GM18519 (cell line): ENCODE measurements around the gene APLP1.
"Not testable (repeated sequence)": the region's sequence is repeated elsewhere in the genome, so short reads cannot be mapped to it uniquely, and the experiment has no call there.

Experiments used
- ATAC-seq: cut with Tn5 transposase; IDR thresholded peaks from one replicate; pipeline ENCODE4 v1.9.1; 2021; ENCODE audit warnings: mild to moderate bottlenecking, moderate library complexity; ENCODE audit not compliant: unreplicated experiment, low FRiP score

The APLP1 gene

DNA sequence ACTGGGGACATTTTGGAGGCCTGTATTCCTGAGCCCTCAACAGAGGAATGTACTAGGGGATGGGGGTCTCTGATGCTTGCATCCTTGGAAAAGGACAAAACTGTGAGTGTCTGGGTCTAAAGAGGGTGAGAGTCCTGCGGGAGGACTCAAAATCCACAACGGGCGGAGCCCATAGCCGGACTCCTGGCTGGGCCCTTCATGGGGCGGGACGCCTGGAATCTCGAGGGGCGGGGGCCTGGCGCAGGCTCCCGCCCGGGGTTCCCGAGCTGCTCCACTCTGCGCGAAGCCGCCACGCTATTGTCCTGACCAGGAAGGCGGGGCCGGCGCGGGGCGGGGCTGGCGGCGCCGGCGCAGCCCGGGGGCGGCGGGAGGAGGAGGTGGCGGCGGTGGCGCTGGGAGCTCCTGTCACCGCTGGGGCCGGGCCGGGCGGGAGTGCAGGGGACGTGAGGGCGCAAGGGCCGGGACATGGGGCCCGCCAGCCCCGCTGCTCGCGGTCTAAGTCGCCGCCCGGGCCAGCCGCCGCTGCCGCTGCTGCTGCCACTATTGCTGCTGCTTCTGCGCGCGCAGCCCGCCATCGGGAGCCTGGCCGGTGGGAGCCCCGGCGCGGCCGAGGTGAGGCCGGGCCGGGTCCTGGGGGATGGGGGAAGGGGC is at the start of gene APLP1:
TSS of gene APLP1 (plus strand) at position 403 of the 651 bp plus-strand sequence. CDS start at position 466, 63 bp downstream.
- no peak for ATAC-seq

DNA sequence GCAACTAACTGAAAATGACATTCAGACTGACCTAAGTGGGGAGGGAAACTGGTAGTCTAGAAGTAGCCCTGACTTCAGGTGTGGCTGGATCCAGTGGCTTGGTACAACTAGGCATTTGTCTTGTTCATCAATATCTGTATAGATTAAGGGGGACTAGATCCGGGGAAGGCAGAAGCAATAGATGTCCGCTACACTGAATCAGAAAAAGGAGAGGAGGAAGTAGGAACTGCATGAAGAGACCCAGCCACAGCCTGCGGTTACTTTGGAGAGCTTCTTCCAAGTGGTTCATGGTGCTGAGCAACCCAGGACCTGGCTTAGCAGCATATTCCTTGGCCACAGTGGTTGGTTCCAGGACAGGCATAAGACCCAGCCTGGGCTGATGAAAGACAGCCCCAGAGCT is 45.8 kb upstream of the APLP1 start:
- no peak for ATAC-seq

DNA sequence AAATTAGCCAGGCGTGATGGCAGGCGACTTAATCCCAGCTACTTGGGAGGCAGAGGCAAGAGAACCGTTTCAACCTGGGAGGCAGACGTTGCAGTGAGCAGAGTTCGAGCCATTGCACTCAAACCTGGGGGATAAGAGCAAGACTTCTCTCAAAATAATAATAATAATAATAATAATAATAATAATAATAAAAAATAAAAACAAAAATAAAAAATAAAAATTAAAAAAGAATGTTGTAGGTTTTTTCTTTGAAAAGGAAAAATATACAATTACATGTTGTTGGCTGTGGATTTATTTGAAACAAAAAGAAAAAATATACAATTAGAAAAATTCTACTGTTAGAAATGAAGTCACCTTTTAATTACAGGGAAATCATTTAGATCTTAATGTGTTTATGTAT is 44.2 kb upstream of the APLP1 start:
- ATAC-seq: no peak

DNA sequence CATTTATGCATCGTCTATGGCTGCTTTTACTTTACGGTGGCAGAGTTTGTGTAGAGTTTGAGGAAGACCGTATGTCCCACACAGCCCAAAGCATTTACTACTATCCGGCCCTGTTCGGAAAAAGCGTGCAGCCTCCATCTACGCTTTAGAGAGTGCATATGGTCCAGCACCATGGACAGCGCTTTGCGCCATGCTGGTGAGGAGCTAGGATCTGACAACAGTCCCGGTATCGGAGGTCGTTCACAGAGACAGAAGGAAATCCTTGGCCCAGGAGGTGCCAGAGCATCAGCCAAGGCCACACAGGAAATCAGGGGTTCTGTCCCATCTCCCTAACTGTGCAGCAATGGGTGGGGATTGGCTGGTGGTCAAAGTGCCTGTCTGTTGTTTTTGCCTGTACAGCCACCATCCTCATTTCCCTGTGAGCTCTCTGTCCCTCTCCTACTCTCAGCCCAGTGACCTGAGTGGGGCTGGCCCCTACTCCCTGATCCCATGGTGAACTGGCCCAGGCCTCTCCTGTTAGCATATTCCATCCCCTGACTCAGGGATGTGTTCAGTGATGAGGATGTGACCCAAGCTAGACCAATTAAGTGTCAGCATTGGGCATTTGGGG is 39.6 kb upstream of the APLP1 start:
- ATAC-seq: no peak

DNA sequence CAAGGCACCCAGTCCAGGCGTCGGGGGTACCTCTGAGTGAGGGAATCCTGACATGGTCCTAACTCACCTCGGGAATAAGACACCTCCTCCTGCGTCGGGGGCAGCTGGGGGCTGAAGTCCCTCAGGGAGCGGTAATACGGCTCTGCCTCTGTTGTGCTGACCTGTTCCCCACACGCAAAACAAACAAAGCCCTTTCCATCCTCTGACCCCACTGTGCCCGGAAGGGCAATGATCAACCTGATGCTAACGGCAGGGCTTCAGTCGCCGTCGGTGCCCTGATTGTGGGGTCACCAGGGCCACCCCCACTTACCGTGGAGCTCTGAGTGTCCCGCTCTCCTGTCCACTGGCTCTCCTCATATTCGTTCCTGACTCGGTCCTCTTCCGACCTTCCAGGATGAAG is 37.4 kb upstream of the APLP1 start:
- no peak for ATAC-seq

DNA sequence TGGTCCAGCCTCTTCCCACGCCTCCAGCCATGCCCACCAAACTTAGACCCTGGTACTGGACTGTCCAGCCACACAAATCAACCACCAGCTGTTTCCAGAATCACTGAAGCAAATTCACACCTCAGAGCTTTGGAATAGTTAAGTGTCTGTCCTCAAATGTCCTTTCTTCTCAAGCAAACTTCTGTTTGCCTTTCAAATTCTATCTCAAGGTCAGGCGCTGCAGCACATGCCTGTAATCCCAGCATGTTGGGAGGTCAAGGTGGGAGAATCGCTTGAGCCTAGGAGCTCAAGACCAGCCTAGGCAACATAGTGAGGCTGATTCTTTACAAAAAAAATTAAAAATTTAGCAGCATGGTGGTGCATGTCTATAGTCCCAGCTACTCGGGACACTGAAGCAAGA is 36.3 kb upstream of the APLP1 start:
- ATAC-seq: no peak

DNA sequence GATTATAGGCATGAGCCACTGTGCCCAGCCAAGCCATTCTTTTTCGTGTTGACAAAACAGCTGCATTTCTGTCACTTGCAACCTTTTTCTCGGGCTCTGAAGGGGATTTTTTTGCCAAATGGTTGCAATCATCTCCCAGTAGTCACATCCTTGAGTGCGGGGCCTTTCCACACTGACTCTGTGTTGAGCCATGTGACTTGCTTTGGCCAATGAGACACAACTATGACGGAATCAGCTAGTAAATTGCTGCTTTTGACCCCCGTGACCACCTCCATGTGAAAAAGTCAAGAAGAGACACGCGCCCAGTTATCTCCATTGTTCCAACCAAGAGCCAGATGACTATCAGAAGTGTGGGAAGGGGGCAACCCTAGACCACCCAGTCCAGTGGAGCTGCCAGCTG is 34.4 kb upstream of the APLP1 start:
- no peak for ATAC-seq

DNA sequence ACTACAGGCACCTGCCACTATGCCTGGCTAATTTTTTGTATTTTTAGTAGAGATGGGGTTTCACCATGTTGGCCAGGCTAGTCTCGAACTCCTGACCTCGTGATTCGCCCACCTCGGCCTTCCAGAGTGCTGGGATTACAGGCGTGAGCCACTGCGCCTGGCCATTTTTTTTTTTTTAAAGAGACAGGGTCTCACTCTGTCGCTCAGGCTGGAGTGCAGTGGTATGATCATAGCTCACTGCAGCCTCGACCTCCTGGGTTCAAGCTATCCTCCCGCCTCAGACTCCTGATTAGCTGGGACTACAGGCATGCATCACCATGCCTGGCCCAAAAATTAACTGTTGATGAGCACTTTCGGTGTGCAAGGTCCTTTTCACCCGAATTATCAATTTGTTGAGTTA is 32.3 kb upstream of the APLP1 start:
- not testable (repeated sequence) for ATAC-seq

DNA sequence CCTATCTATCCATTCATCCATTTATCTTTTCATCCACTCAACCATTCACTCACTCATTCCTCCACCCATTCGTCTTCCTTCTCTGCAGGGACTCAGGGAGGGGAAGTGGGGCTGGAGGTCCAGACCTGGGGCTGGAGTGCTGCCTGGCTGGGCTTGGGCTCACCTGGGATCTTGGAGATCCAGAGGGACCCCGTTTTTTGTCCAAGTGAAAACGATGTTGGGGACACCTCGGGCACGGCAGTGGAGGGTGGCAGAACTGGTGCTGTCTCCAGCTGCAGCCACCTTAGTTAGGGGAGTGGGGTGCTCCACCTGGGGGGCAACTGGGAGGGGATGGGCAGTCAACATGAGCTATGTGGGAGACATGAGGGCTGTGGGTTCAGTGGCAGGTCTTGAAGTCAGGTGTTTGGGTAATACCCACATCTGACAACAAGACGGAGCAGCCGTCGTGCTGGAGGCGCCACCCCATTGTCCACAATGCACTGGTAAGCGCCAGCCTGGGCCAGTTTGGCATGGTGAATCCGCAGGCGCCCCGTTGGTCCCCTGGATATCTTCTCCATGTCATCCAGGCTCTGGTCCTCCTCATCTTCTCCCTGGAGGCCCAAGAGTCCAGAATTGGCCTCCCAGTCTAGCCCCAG is 26.3 kb upstream of the APLP1 start:
- no peak for ATAC-seq

DNA sequence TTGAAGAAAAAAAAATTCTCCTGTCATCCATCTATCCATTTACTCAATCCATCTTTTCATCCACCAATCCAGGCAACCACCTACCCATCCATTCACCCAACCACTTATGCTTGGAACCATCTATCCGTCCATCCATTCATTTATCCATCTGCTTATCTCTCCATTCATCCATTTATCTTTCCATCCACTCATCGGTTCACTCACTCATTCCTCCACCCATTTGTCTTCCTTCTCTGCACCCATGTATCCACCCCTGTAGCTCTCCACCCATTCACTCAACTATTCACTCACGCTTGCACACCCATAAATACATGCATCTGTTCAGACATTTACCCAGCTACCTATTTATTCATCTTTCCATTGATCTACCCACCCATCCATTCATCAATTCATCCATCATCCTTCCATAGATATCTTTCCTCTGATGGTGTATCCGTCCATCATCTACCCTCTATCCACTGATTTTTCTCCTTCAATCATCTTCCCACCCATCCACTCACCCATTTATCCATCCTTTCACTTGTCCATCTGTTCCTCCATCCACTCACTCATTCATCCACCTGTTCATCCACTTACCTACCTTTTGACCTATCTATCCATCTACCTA is 25.6 kb upstream of the APLP1 start:
- no peak for ATAC-seq

DNA sequence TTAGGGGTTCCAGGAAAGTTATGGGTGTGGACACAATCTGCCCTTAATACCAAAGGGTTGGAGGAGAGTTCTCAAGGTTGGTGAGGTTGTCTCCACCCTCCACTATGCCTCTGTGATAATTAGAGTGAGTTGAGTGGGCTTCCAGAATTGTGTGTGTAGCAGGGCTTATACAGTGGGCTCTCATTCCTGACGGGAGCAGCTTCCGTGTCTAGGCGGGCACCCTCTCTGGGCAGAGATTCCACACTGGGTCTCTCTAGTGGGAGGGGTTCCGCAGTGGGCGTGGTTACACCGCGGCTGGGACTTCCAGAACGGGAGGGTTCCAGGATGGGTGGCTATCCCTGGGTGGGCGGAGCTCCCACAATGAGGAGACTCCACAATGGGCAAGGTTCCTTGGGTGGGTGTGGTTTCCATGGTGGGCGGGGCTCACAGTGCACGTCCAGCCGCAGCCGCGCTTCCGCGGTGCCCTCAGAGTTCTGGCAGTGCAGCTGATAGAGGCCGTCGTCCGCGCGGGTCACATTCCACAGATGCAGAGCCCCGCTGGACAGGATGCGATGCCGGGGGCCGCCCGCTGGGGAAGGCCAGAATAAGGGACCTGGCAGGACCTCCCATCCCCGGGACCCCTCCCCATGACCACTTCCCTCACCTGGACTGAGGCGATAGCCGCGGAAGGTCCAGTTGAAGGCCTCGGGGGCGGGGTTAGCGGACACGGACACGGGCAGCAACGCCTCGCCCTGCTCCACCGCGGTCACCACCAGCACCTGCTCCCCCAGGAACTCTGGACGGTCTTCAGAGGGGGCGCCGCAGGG is 24.5 kb upstream of the APLP1 start:
- ATAC-seq: no peak

DNA sequence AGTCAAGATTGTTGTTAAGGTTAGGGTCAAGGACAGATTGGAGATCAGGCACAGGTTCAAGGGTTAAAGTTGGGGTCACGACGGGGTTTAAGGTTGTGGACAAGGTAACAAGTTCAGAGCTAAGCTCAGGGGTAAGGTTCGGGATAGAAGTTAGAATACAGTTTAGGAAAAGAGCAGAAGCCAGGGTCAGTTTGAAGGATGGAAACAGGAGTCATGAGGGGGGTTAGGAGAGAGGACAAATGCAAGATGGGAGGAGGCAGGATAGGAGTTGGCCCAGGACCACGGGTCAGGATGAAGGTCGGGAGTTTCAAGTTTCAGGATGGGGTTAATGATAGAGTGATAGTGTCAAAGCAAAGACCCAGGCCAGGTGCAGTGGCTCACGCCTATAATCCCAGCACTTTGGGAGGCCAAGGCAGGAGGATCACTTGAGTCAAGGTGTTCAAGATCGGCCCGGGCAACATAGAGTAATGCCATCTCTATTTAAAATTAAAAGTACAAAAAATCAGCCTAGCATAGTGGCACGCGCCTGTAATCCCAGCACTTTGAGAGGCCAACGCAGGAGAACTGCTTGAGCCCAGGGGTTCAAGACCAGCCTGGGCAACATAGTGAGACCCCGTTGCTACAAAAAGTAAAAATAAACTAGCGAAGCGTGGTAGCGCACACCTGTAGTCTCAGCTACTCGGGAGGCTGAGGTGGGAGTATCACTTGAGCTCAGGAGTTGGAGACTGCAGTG is 23.7 kb upstream of the APLP1 start:
- no peak for ATAC-seq

DNA sequence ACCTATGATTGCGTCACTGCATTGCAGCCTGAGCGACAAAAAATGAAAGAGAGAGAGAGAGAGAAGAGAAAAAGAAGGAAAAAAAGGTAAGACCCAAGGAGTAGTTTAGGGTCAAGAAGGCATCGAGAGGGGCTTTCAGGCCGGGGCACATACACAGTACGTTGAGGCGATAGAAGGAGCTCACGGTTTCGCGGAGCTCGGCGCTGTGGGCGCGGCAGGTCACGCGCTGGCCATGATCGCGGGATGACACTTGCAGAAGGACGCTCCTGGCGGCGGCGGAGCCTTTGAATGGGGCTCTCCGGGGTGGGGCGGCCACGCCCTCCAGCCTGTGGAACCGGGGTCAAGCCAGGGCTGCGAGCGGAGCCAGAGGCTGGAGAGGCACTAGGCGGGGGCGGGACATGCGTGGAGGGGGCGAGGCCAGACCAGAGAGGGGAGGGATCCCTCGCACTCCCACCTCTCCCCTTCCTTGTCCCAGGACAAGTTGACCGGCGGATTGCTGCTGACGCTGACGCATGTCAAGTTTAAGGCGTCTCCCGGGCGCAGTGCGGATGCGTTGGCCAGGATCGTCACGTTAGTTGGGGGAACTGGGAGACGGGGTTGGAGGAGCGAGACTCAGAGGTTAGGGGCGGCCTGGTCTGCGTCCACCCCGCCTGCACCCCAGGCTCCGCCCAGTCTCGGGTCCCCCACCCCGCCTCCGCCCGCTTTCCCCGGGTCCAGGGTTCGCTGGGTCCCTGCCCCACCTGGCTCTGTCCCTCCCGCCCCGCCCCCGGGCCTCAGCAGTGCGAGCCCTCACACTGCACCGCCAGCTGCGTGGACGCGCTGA is 22.9 kb upstream of the APLP1 start:
- ATAC-seq: no peak

DNA sequence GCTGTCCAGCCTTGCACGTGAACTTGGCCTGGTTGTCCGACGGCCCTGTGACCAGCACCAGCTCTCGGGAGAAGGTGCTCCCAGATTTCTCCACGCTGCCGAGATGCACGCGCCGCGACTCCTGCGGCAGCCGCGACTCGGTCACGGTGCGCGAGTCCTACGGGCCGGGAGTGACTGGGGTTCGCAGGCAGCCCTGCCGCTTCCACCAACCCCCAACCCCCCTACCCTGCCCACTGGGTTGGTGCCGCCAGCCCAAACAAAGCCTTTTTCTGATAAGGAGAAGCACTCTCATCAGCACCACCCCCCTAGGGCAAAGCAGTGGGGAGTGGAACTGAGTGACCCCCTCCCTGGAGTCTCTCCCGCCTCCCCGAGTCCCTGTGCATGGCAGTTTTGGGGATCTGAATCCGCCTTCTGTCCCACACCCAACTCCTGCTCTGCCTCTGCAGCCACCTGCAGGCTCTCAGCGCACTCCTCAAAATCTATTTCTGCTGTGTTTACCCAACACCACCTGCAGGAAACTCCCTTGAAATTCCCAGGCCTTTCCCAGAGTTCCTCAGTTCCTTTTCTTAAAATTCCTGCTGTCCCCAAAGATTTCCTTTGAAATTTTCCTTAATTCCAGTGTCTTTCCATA is 22.2 kb upstream of the APLP1 start:
- no peak for ATAC-seq

DNA sequence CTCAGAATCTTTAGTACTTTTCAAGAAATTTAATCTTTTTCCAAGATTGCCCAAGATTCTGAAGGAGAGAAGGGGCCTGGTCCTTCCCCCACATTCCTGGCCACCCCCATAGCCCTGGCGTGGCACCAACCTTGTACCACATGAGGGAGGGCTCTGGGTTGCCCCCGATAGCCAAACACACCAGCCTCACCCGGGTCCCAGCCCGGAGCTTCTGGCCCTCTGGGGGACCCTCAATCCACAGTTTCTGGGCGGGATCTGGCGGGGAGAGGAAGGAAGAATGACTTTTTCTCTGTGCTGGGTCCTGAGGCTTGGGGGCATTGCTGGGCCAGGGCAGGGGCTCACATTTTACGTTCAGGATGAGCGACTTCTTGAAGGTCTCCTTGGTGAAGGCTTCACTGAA is 20.5 kb upstream of the APLP1 start:
- ATAC-seq: no peak

DNA sequence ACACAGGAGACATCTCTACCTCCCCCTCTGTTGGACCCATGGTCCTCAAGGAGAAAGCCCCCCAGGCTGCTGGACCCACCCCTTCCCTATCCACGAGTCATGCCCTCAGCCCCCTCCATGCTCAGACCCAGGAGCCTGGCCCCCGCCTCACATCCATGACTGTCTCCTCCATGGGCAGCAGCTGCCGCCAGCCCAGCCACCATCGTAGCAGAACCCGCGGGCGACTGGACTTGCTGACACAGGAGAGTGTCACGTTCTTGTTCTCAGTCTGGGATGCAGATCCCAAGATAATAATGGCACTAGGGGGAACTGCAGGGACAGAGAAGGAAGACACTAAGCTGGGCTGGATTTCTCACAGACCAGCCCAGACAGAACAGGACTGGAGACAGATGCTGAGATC is 19.9 kb upstream of the APLP1 start:
- no peak for ATAC-seq

DNA sequence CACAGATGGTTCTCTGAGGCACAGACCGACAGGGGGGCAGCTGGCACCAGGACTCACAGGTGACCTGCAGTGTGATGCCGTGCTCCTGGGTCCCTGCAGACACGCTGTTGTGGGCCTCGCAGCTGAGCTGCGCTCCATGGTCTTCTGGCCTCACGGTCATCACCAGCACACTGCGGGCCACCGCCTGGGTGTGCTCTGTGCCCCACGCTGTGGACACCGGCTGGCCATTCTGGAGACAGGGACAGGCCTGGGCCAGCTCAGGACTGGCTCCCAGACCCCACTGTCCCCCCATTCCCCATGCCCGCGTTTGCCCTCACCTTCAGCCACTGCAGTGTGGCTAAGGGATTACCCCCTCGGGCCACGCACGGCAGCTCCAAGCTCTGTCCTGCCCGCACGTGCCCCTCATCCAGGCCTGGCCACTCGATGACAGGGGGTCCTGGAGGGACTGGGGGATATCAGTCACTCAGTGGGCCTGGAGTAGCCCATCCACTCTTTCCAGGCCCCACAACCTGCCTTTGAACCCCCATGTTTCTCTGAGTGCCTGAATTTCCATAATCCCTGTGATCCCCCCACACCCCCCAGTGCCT is 19.4 kb upstream of the APLP1 start:
- no peak for ATAC-seq

DNA sequence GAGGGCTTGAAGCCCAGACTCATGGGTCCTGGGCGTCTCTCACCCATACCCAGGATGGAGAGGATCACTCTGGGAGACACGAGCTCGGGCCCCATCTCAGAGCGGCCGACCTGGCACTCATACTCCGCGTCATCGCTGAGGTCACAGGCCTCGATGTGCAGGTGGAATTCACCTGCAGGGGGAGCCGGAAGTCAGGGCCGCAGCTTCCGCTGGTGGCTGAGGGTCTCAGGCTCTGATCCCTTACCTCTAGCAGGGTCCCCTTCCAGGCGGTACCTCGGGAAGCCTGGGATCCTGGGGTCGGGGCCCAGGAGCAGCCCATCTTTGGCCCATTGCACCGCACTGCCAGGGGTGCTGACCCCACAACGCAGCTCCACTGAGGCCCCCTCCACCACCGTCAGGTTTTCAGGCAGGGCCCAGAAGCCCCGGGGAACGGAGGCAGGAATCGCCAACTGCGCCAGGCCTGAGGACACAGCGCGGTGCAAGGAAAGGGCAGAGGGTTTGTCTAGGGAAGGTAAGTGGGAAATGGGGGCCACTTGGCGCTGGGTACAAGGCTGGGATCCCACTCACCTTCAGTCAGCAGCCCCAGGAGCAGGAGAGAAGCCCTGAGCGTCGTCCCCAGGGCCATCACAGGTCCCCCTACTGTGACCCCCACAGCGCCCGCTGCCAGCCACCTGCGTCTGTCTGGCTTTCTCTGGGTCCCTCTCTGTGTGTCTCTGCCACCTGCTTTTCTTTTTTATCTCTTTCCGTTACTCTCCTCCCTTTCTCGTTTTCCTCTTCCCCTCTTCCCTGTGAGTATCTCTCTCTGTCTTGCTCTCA is 17.0 kb upstream of the APLP1 start:
- ATAC-seq: no peak
